Measurements from ENCODE around the gene ZDHHC14. TPM values are rescaled to one million over a fixed set of nuclear protein-coding genes. Genes with fewer than 3 reads are reported as not detected.

The ZDHHC14 gene
- total RNA-seq, 1 experiment from 2014 or later = 3.2 TPM

- Histone ChIP-seq H3K27me3 (replicated peaks; ENCODE audit: insufficient read depth, low read depth, low read length, poor library complexity) (no peaks in the 10 kb centered on the region), H3K27ac (ENCODE audit: low read depth, low read length, poor library complexity, severe bottlenecking) (no peak overlapping the region), H3K4me3 (ENCODE audit: low read depth, low read length, poor library complexity, severe bottlenecking) (no peak overlapping the region), H3K36me3 (ENCODE audit: insufficient read depth, low read length, poor library complexity, severe bottlenecking) (no peaks in the 10 kb centered on the region), H3K4me1 (ENCODE audit: insufficient read depth, low read length, poor library complexity, severe bottlenecking) (no peaks in the 10 kb centered on the region), H3K9me3 (ENCODE audit: low read depth, low read length, poor library complexity, severe bottlenecking) (no peaks in the 10 kb centered on the region)
- ChIA-PET CTCF (no interaction called here), POLR2A (ENCODE audit: low non-redundant PET) (no interaction called here)
- no TSS peak for BruUV-seq (replicated peaks)
- no peak for DNase-seq (ENCODE audit: low spot score)
- intact Hi-C loops (cut with micrococcal nuclease; ENCODE audit: unreplicated experiment) = no loop called here
- no peak for TF ChIP-seq CTCF (conservative IDR thresholded peaks at IDR 0.05; ENCODE audit: low read depth, low read length)
- TF ChIP-seq EZH2 (IDR thresholded peaks at IDR 0.05; ENCODE audit: borderline replicate concordance, low read depth, low read length, poor library complexity, severe bottlenecking) = no peak
These were observed 214.8 kb downstream of the ZDHHC14 start for GRCh38 chr6:157595768-157596167.

GRCh38 chr6:157596461-157596860 is 215.5 kb downstream of the ZDHHC14 start:
- H3K4me1 ChIP-seq (ENCODE audit: insufficient read depth, low read length, poor library complexity, severe bottlenecking) = no peaks in the 10 kb centered on the region
- no TSS peak for BruUV-seq (replicated peaks)
- H3K4me3 ChIP-seq (ENCODE audit: low read depth, low read length, poor library complexity, severe bottlenecking) = no peak overlapping the region
- no peaks in the 10 kb centered on the region for H3K9me3 ChIP-seq (ENCODE audit: low read depth, low read length, poor library complexity, severe bottlenecking)
- intact Hi-C loops (cut with micrococcal nuclease; ENCODE audit: unreplicated experiment) = no loop called here
- ChIA-PET CTCF (no interaction called here), POLR2A (ENCODE audit: low non-redundant PET) (no interaction called here)
- DNase-seq (ENCODE audit: low spot score) = no peak
- H3K27me3 ChIP-seq (replicated peaks; ENCODE audit: insufficient read depth, low read depth, low read length, poor library complexity) = no peaks in the 10 kb centered on the region
- no peak overlapping the region for H3K27ac ChIP-seq (ENCODE audit: low read depth, low read length, poor library complexity, severe bottlenecking)
- TF ChIP-seq CTCF (conservative IDR thresholded peaks at IDR 0.05; ENCODE audit: low read depth, low read length) (no peak), EZH2 (IDR thresholded peaks at IDR 0.05; ENCODE audit: borderline replicate concordance, low read depth, low read length, poor library complexity, severe bottlenecking) (no peak)
- no peaks in the 10 kb centered on the region for H3K36me3 ChIP-seq (ENCODE audit: insufficient read depth, low read length, poor library complexity, severe bottlenecking)

- POLR2A ChIA-PET (ENCODE audit: low non-redundant PET) = no interaction called here
- H3K27ac ChIP-seq (ENCODE audit: low read depth, low read length, poor library complexity, severe bottlenecking) = no peak overlapping the region
- no peak for DNase-seq (ENCODE audit: low spot score)
- no TSS peak for BruUV-seq (replicated peaks)
- H3K27me3 ChIP-seq (replicated peaks; ENCODE audit: insufficient read depth, low read depth, low read length, poor library complexity) = no peaks in the 10 kb centered on the region
- no peaks in the 10 kb centered on the region for H3K9me3 ChIP-seq (ENCODE audit: low read depth, low read length, poor library complexity, severe bottlenecking)
- no peak overlapping the region for H3K4me3 ChIP-seq (ENCODE audit: low read depth, low read length, poor library complexity, severe bottlenecking)
- no peaks in the 10 kb centered on the region for H3K4me1 ChIP-seq (ENCODE audit: insufficient read depth, low read length, poor library complexity, severe bottlenecking)
- CTCF ChIA-PET = no interaction called here
- no peak for TF ChIP-seq EZH2 (IDR thresholded peaks at IDR 0.05; ENCODE audit: borderline replicate concordance, low read depth, low read length, poor library complexity, severe bottlenecking)
- TF ChIP-seq CTCF (conservative IDR thresholded peaks at IDR 0.05; ENCODE audit: low read depth, low read length) = no peak
- no peaks in the 10 kb centered on the region for H3K36me3 ChIP-seq (ENCODE audit: insufficient read depth, low read length, poor library complexity, severe bottlenecking)
- intact Hi-C loops (cut with micrococcal nuclease; ENCODE audit: unreplicated experiment) = loop anchor here (1.0 kb wide), 1 partner anchor 283 kb away; no protein-coding TSS in a partner anchor
These were observed 215.9 kb downstream of the ZDHHC14 start for GRCh38 chr6:157596886-157597285.

All from A673 (cell line).